Esophagus muscularis mucosa (tissue), 3 donors: ENCODE measurements around the gene NKAIN4.

Experiments
- POLR2AphosphoS5 ChIP-seq, 2 donors: sonication (generic); formaldehyde crosslinking; IDR thresholded peaks; one replicate each; pipeline ENCODE4 v1.6.1; 2017; ENCODE audit warnings: antibody characterized with exemption in 2 of 2
- TF ChIP-seq, protein P1 (sequence below), 3 experiments: fragments of 200-600 bp in 2 of 3; fragments of 450-650 bp in 1 of 3; sonication (generic) in 2 of 3; IDR thresholded peaks; one replicate each; pipeline ENCODE4 v1.5.1; 2017 to 2019; ENCODE audit warnings: antibody characterized with exemption in 3 of 3, mild to moderate bottlenecking in 2 of 3, moderate library complexity in 1 of 3

DNA sequence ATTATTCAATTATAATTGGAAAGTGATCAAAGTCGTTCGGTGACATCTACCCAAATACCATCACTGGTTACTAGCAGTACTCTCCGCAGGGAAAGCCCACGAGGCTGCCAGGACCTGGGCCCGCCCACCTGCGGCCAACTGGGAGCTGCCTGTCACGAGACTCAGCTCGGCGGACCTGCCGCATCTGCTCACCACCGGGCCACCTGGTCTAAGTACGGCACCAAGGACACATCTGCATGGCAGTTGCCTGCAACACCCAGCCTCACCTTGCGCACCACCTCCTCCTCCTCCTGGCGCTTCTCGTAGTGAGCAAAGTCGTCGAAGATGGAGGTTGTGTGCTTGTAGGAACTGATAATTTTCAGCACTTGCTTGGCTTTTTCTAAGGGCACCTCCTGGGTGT is 52.2 kb downstream of the NKAIN4 start:
- no peak for TF ChIP-seq POLR2AphosphoS5 (IDR thresholded peaks at IDR 0.05)
- TF ChIP-seq, protein P1, sequence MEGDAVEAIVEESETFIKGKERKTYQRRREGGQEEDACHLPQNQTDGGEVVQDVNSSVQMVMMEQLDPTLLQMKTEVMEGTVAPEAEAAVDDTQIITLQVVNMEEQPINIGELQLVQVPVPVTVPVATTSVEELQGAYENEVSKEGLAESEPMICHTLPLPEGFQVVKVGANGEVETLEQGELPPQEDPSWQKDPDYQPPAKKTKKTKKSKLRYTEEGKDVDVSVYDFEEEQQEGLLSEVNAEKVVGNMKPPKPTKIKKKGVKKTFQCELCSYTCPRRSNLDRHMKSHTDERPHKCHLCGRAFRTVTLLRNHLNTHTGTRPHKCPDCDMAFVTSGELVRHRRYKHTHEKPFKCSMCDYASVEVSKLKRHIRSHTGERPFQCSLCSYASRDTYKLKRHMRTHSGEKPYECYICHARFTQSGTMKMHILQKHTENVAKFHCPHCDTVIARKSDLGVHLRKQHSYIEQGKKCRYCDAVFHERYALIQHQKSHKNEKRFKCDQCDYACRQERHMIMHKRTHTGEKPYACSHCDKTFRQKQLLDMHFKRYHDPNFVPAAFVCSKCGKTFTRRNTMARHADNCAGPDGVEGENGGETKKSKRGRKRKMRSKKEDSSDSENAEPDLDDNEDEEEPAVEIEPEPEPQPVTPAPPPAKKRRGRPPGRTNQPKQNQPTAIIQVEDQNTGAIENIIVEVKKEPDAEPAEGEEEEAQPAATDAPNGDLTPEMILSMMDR (IDR thresholded peaks at IDR 0.05): no peak
